Astrocyte (in vitro differentiated cells and primary cell): Measurements from ENCODE around the gene CUEDC2. TPM values are rescaled to one million over a fixed set of nuclear protein-coding genes. Genes with fewer than 3 reads are reported as not detected.

Experiments
- DNase-seq: peaks from one replicate; pipeline ENCODE4 v3.0.0-alpha.2; 2010; ENCODE audit warnings: low read depth
- FAIRE-seq: peaks from 2 replicates; lab custom pipeline; 2011; peaks lifted over from hg19 to GRCh38; lab: Jason Lieb, UNC
- H2AFZ ChIP-seq: 2 replicates; pipeline ENCODE4 v1.6.0; 2012; ENCODE audit warnings: low read depth, low read length, inconsistent platforms
- H3K27ac ChIP-seq: 2 replicates; pipeline ENCODE4 v1.5.1; 2011; ENCODE audit warnings: low read depth, low read length, inconsistent platforms
- H3K27me3 ChIP-seq: 2 replicates; pipeline ENCODE4 v1.6.0; 2011; ENCODE audit warnings: low read length, inconsistent platforms; ENCODE audit not compliant: insufficient read depth
- H3K36me3 ChIP-seq: 2 replicates; pipeline ENCODE4 v1.5.1; 2011; ENCODE audit warnings: low read length, inconsistent platforms; ENCODE audit not compliant: insufficient read depth
- H3K4me1 ChIP-seq: 2 replicates; pipeline ENCODE4 v1.5.1; 2011; ENCODE audit warnings: low read length, inconsistent platforms; ENCODE audit not compliant: insufficient read depth
- H3K4me2 ChIP-seq: 2 replicates; pipeline ENCODE4 v1.6.0; 2012; ENCODE audit warnings: low read length, inconsistent platforms
- H3K4me3 ChIP-seq: 2 replicates; pipeline ENCODE4 v1.5.1; 2011; ENCODE audit warnings: low read depth, mild to moderate bottlenecking, low read length, inconsistent platforms; ENCODE audit not compliant: insufficient read depth
- H3K79me2 ChIP-seq: 2 replicates; pipeline ENCODE4 v1.6.0; 2012; ENCODE audit warnings: mild to moderate bottlenecking, low read length, inconsistent platforms; ENCODE audit not compliant: insufficient read depth
- H3K9ac ChIP-seq: 2 replicates; pipeline ENCODE4 v1.6.0; 2012; ENCODE audit warnings: mild to moderate bottlenecking, low read length, inconsistent platforms
- H3K9me3 ChIP-seq: 2 replicates; pipeline ENCODE4 v1.5.1; 2012; ENCODE audit warnings: low read depth, mild to moderate bottlenecking, low read length, inconsistent platforms; ENCODE audit not compliant: insufficient read depth
- H4K20me1 ChIP-seq: 2 replicates; pipeline ENCODE4 v1.6.0; 2012; ENCODE audit warnings: low read length, inconsistent platforms; ENCODE audit not compliant: insufficient read depth
- H3K27ac Mint-ChIP-seq: one replicate; pipeline ENCODE4 v1.8.0; 2021; ENCODE audit warnings: mild to moderate bottlenecking, mixed read lengths; ENCODE audit not compliant: unreplicated experiment
- H3K27me3 Mint-ChIP-seq: one replicate; pipeline ENCODE4 v1.8.0; 2021; ENCODE audit warnings: low read depth, mixed read lengths; ENCODE audit not compliant: unreplicated experiment
- H3K36me3 Mint-ChIP-seq: one replicate; pipeline ENCODE4 v1.8.0; 2021; ENCODE audit warnings: low read depth, mixed read lengths; ENCODE audit not compliant: unreplicated experiment
- H3K4me1 Mint-ChIP-seq: one replicate; pipeline ENCODE4 v1.8.0; 2021; ENCODE audit warnings: low read depth, mixed read lengths; ENCODE audit not compliant: unreplicated experiment
- H3K4me3 Mint-ChIP-seq: one replicate; pipeline ENCODE4 v1.8.0; 2021; ENCODE audit warnings: mild to moderate bottlenecking, moderate library complexity, mixed read lengths; ENCODE audit not compliant: unreplicated experiment
- H3K9me3 Mint-ChIP-seq: one replicate; pipeline ENCODE4 v1.8.0; 2021; ENCODE audit warnings: mild to moderate bottlenecking, mixed read lengths; ENCODE audit not compliant: unreplicated experiment
- CTCF ChIP-seq: IDR thresholded peaks from 2 replicates; pipeline ENCODE4 v1.5.1; 2011; ENCODE audit warnings: low read depth, mild to moderate bottlenecking, inconsistent platforms, low read length, moderate library complexity; ENCODE audit not compliant: insufficient read depth
- EZH2 ChIP-seq: IDR thresholded peaks from 2 replicates; pipeline ENCODE4 v1.6.1; 2012; ENCODE audit warnings: mild to moderate bottlenecking, low read length, inconsistent platforms; ENCODE audit not compliant: insufficient read depth
- total RNA-seq: library from RNA; stranded (reverse); gene quantifications from 2 replicates; pipeline ENCODE4 v1.2.1, GENCODE V29; 2021

The CUEDC2 gene
- total RNA-seq, 1 donor from 2014 or later: 49.1 TPM

DNA sequence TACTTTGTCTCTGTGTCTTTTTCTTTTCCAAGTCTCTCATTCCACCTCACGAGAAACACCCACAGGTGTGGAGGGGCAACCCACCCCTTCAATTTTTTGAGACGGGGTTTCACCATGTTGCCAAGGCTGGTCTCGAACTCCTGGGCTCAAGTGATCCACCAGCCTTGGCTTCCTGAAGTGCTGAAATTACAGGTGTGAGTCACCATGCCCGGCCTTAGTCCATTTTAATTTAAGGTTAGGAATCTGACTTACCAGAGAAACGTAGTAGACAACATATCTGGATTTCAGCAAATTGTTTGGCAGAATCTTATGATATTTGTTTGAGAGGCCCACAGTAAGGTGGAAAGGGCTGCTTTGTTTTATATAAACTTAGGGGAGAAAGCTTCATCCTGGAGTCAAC is 40.1 kb downstream of the CUEDC2 start:
- Histone ChIP-seq H4K20me1 (no peaks in the 10 kb centered on the region), H3K27me3 (peaks cover 10% of the 10 kb centered on the region), H3K36me3 (no peaks in the 10 kb centered on the region), H3K4me1 (peaks cover 19% of the 10 kb centered on the region), H3K9ac (no peak overlapping the region), H2AFZ (no peak overlapping the region), H3K79me2 (peaks cover 13% of the 10 kb centered on the region), H3K4me3 (no peak overlapping the region), H3K27ac (no peak overlapping the region), H3K9me3 (no peaks in the 10 kb centered on the region), H3K4me2 (no peak overlapping the region)
- H3K27ac Mint-ChIP-seq: no peak overlapping the region
- no peaks in the 10 kb centered on the region for H3K36me3 Mint-ChIP-seq
- peaks cover 2% of the 10 kb centered on the region for H3K27me3 Mint-ChIP-seq
- peak overlapping the region; percentile 66 for H3K4me3 Mint-ChIP-seq
- DNase-seq (no peak), FAIRE-seq (no peak)
- H3K9me3 Mint-ChIP-seq: no peaks in the 10 kb centered on the region
- H3K4me1 Mint-ChIP-seq: peaks cover 11% of the 10 kb centered on the region
- TF ChIP-seq EZH2 (no peak), CTCF (no peak)

- no peaks in the 10 kb centered on the region for H3K36me3 ChIP-seq
- DNase-seq: no peak
- H3K4me3 ChIP-seq: no peak overlapping the region
- H3K36me3 Mint-ChIP-seq: no peaks in the 10 kb centered on the region
- no peaks in the 10 kb centered on the region for H3K9me3 Mint-ChIP-seq
- H3K9me3 ChIP-seq: no peaks in the 10 kb centered on the region
- no peak overlapping the region for H3K9ac ChIP-seq
- no peak overlapping the region for H3K4me2 ChIP-seq
- no peak overlapping the region for H3K27ac ChIP-seq
- no peak overlapping the region for H2AFZ ChIP-seq
- H3K4me1 ChIP-seq: peaks cover 10% of the 10 kb centered on the region
- H3K27me3 ChIP-seq: peaks cover 10% of the 10 kb centered on the region
- TF ChIP-seq EZH2: no peak
- TF ChIP-seq CTCF: no peak
- no peaks in the 10 kb centered on the region for H4K20me1 ChIP-seq
- FAIRE-seq: no peak
- peaks cover 2% of the 10 kb centered on the region for H3K4me1 Mint-ChIP-seq
- peaks cover 2% of the 10 kb centered on the region for H3K27me3 Mint-ChIP-seq
- H3K4me3 Mint-ChIP-seq: no peak overlapping the region
- no peaks in the 10 kb centered on the region for H3K79me2 ChIP-seq
- no peak overlapping the region for H3K27ac Mint-ChIP-seq
Measured at GRCh38 chr10:102389894-102390293, 42.5 kb downstream of the CUEDC2 start.

DNA sequence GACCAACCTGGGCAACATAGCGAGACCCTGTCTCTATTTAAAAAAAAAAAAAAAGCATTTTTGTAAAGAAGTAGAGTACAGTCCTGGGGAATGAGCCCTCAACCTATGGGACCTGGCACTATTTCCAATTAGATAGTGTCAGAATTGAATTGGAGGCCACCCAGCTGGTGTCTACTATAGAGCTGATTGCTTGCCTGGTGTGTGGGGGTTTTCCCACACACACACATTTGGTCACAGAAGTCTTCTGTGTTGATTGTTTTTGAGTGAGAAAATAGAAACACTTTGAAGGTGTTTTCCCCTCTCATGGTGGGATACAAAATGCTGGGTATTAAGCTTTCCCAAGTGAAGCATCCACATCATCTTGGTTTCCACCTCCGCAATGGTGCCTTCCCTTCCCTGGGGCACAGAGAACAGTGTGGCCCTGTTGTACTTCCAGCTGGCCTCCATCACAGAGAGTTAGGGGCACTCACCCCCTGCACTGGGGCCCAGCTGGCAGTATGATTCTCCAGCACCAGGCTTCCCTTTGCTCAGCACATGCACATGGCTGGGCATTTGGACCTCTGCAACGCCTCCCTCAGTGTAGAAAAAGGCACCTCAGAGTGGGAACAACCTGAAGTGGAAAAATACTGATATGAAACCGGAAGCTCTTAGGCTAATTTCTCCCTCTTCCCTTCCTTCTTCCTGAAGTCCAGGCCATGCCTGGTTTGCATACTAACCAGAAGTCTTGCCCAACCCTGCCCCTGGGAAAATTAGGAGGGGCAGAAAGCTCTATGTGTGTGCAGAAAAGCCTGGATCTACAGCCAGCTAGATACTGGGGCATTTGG is 47.6 kb downstream of the CUEDC2 start:
- H3K79me2 ChIP-seq: no peaks in the 10 kb centered on the region
- H2AFZ ChIP-seq: no peak overlapping the region
- H3K4me1 Mint-ChIP-seq: peaks cover 2% of the 10 kb centered on the region
- H3K36me3 ChIP-seq: peaks cover 12% of the 10 kb centered on the region
- DNase-seq (no peak), FAIRE-seq (no peak)
- TF ChIP-seq EZH2: no peak
- no peak overlapping the region for H3K27ac Mint-ChIP-seq
- no peak overlapping the region for H3K4me3 Mint-ChIP-seq
- H3K4me3 ChIP-seq: no peak overlapping the region
- peaks cover 20% of the 10 kb centered on the region for H4K20me1 ChIP-seq
- H3K27me3 Mint-ChIP-seq: no peaks in the 10 kb centered on the region
- H3K4me2 ChIP-seq: no peak overlapping the region
- H3K4me1 ChIP-seq: no peaks in the 10 kb centered on the region
- no peaks in the 10 kb centered on the region for H3K9me3 Mint-ChIP-seq
- H3K9me3 ChIP-seq: no peaks in the 10 kb centered on the region
- H3K36me3 Mint-ChIP-seq: peaks cover 14% of the 10 kb centered on the region
- H3K27ac ChIP-seq: no peak overlapping the region
- H3K9ac ChIP-seq: no peak overlapping the region
- no peaks in the 10 kb centered on the region for H3K27me3 ChIP-seq
